Osteoblast (primary cell): Measurements from ENCODE around the gene GPRASP2. TPM values are rescaled to one million over a fixed set of nuclear protein-coding genes. Genes with fewer than 3 reads are reported as not detected.
"Not testable (repeated sequence)": the region's sequence is repeated elsewhere in the genome, so short reads cannot be mapped to it uniquely, and the experiment has no call there.

ENCODE experiments used
- DNase-seq: peaks from one replicate; pipeline ENCODE4 v3.0.0; 2011; ENCODE audit warnings: low spot score, mixed read lengths; ENCODE audit not compliant: insufficient read length; ENCODE audit errors: missing footprints
- H2AFZ ChIP-seq: 2 replicates; pipeline ENCODE4 v1.6.0; 2011; ENCODE audit warnings: mild to moderate bottlenecking, low read length
- H3K27ac ChIP-seq: 2 replicates; pipeline ENCODE4 v1.5.1; 2011; ENCODE audit warnings: mild to moderate bottlenecking, low read depth, low read length, moderate library complexity
- H3K27me3 ChIP-seq: 2 replicates; pipeline ENCODE4 v1.6.0; 2012; ENCODE audit warnings: mild to moderate bottlenecking, control low read depth, inconsistent platforms, low read length, moderate library complexity; ENCODE audit not compliant: insufficient read depth
- H3K36me3 ChIP-seq: 2 replicates; pipeline ENCODE4 v1.5.1; 2011; ENCODE audit warnings: mild to moderate bottlenecking, low read length, control low read depth, moderate library complexity; ENCODE audit not compliant: insufficient read depth
- H3K4me1 ChIP-seq: 2 replicates; pipeline ENCODE4 v1.5.1; 2011; ENCODE audit warnings: mild to moderate bottlenecking, low read length, control low read depth, moderate library complexity; ENCODE audit not compliant: insufficient read depth
- H3K4me2 ChIP-seq: 2 replicates; pipeline ENCODE4 v1.6.0; 2011; ENCODE audit warnings: mild to moderate bottlenecking, low read length; ENCODE audit not compliant: insufficient read depth
- H3K4me3 ChIP-seq: fragments of 200-600 bp; sonication (generic); 3 replicates; pipeline ENCODE4 v1.5.1; 2012; ENCODE audit warnings: mild to moderate bottlenecking, low read length, inconsistent platforms; ENCODE audit not compliant: insufficient read depth
- H3K79me2 ChIP-seq: 2 replicates; pipeline ENCODE4 v1.6.0; 2012; ENCODE audit warnings: mild to moderate bottlenecking, low read length, control low read depth, inconsistent platforms; ENCODE audit not compliant: insufficient read depth
- H3K9me3 ChIP-seq: 2 replicates; pipeline ENCODE4 v1.5.1; 2011; ENCODE audit warnings: low read depth, low read length, control low read depth
- H4K20me1 ChIP-seq: 2 replicates; pipeline ENCODE4 v1.6.0; 2012; ENCODE audit warnings: mild to moderate bottlenecking, low read length, control low read depth; ENCODE audit not compliant: insufficient read depth
- total RNA-seq: library from RNA; depleted of rRNA; stranded (reverse); fragments of >200 nt; gene quantifications from 2 replicates; pipeline ENCODE4 v1.2.3, GENCODE V29; 2012
- TF ChIP-seq, protein P1 (sequence below): IDR thresholded peaks from 2 replicates; pipeline ENCODE4 v1.5.1; 2011; ENCODE audit warnings: mild to moderate bottlenecking, low read depth, low read length, moderate library complexity; ENCODE audit errors: extremely low read depth

The GPRASP2 gene
- total RNA-seq, 1 donor, result 10.9 TPM

DNA sequence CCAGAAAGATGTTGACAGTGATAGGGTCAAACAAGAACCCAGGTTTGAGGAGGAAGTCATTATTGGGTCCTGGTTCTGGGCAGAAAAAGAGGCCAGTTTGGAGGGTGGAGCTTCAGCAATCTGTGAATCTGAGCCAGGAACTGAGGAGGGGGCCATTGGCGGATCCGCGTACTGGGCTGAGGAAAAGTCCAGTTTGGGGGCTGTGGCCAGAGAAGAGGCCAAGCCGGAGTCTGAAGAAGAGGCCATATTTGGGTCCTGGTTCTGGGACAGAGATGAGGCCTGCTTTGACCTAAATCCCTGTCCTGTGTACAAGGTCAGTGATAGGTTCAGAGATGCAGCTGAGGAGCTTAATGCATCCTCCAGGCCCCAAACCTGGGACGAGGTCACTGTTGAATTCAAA, 3.7 kb downstream of the GPRASP2 start:
- peak; percentile 38 for DNase-seq
- Histone ChIP-seq H2AFZ (no peak overlapping the region), H3K4me3 (no peak overlapping the region), H3K4me1 (no peaks in the 10 kb centered on the region), H3K79me2 (no peaks in the 10 kb centered on the region), H4K20me1 (no peaks in the 10 kb centered on the region), H3K4me2 (no peak overlapping the region), H3K27ac (no peak overlapping the region), H3K9me3 (no peaks in the 10 kb centered on the region), H3K27me3 (no peaks in the 10 kb centered on the region), H3K36me3 (no peaks in the 10 kb centered on the region)
- TF ChIP-seq, protein P1, sequence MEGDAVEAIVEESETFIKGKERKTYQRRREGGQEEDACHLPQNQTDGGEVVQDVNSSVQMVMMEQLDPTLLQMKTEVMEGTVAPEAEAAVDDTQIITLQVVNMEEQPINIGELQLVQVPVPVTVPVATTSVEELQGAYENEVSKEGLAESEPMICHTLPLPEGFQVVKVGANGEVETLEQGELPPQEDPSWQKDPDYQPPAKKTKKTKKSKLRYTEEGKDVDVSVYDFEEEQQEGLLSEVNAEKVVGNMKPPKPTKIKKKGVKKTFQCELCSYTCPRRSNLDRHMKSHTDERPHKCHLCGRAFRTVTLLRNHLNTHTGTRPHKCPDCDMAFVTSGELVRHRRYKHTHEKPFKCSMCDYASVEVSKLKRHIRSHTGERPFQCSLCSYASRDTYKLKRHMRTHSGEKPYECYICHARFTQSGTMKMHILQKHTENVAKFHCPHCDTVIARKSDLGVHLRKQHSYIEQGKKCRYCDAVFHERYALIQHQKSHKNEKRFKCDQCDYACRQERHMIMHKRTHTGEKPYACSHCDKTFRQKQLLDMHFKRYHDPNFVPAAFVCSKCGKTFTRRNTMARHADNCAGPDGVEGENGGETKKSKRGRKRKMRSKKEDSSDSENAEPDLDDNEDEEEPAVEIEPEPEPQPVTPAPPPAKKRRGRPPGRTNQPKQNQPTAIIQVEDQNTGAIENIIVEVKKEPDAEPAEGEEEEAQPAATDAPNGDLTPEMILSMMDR, result no peak

DNA sequence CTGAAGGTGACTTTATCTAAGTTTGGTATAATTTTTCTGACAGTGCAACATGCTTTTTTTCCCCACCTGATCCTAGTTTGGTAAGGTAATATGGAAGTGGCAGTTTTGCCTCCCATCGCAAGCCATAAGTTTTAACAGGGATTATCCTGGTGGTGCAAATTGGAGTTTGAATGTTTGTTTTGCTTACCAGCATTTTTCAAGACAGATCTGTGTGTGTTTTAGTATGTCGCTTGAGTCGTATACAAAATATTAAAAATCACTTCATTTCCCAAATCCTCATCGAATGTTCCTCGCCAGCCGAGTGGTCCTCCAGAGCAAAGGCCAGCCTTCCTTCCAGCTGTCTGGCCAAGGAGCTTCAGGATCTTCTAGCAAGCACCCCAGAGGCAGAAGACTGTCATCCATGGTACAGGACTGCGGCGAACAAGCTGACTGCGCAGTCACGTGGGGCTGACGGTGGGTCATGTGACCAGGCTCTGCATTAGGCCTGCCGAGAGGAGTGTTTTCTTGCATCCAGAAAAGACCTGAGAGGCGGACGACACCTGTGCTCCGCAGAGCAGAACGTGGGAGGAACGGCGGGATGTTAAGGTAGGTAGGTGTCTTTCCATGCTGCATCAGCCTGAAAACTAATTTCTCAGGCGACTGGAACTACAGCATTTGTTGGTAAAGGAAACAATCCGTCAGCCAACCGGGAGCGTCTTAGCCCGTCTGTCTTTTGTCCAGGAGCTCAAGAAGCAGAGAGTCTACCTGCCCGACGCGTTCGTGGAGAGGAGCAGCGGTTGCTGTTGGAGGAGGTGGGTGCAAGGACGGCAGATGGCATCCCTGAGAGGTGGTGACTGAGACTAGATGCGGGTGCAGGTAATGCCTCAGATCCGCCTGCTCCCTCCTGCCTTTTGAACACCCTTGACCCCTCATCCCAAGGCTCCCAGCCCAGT, 8.3 kb downstream of the GPRASP2 start, which contains the start of gene GPRASP3:
Gene GPRASP3, plus strand, starts transcription at position 507 of the 932 bp plus-strand sequence. CDS start 28,253 bp downstream, outside the sequence.
- TF ChIP-seq, protein P1, result no peak

DNA sequence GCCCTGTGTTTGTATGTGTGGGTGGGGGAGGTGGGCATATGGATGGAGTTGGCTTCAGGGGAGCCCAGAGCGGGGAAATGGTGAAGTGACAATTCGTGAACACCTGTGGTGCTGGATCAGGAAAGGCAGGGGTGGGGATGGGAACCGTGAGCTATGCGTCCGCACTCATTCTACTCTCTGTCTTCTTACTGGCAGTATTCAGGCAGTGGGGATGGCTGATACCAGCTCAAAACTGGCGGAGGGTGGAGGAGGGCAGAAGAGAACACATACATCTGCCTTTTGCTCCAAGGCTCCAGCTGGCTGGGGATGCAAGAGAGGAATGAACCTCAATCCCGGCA, 8.9 kb downstream of the GPRASP2 start:
- not testable (repeated sequence) for H2AFZ ChIP-seq, H3K9me3 ChIP-seq, H4K20me1 ChIP-seq, H3K79me2 ChIP-seq, H3K36me3 ChIP-seq, H3K27ac ChIP-seq, H3K27me3 ChIP-seq, DNase-seq, H3K4me1 ChIP-seq
- peak overlapping the region; percentile 52 for H3K4me3 ChIP-seq
- H3K4me2 ChIP-seq, result peak overlapping the region; percentile 61

More for the DNA sequence above, 8.3 kb downstream of the GPRASP2 start, which contains the start of gene GPRASP3:
- Histone ChIP-seq H4K20me1 (no peaks in the 10 kb centered on the region), H3K36me3 (no peaks in the 10 kb centered on the region), H2AFZ (peak within 1 kb of the TSS; percentile 25), H3K27me3 (no peaks in the 10 kb centered on the region), H3K27ac (no peak within 1 kb of the TSS), H3K9me3 (no peaks in the 10 kb centered on the region), H3K4me1 (no peaks in the 10 kb centered on the region), H3K4me3 (peak within 1 kb of the TSS; percentile 52), H3K79me2 (no peaks in the 10 kb centered on the region), H3K4me2 (peak within 1 kb of the TSS; percentile 61)
- DNase-seq, result no peak

GRCh38 chrX:102723456-102723855, 11.2 kb downstream of the GPRASP2 start:
- TF ChIP-seq, protein P1, result no peak
- Histone ChIP-seq H4K20me1 (no peaks in the 10 kb centered on the region), H3K9me3 (no peaks in the 10 kb centered on the region)

More at GRCh38 chrX:102723456-102723855, 11.2 kb downstream of the GPRASP2 start:
- Histone ChIP-seq H3K4me2 (no peak overlapping the region), H3K79me2 (no peaks in the 10 kb centered on the region), H3K27me3 (no peaks in the 10 kb centered on the region), H3K4me1 (no peaks in the 10 kb centered on the region), H3K27ac (no peak overlapping the region), H3K4me3 (no peak overlapping the region), H2AFZ (no peak overlapping the region), H3K36me3 (no peaks in the 10 kb centered on the region)
- DNase-seq, result no peak
